Activated T-helper 1 cell treated with anti-CD3 and anti-CD28 coated beads, Interleukin-12 subunit alpha, Interleukin-12 subunit beta, Interleukin-2, Interleukin-4 antibody, amounts not matched to agents 30 ng/mL and 10 ng/mL and 1 ng/mL, durations not matched to agents 14 hours and 24 hours and 36 hours (primary cell): ENCODE measurements around the gene FRMD4A. TPM values are rescaled to one million over a fixed set of nuclear protein-coding genes. Genes with fewer than 3 reads are reported as not detected.

Source experiments
- DNase-seq: peaks from one replicate; pipeline ENCODE4 v3.0.0; 2021; ENCODE audit warnings: low spot score
- H3K27ac Mint-ChIP-seq: one replicate; pipeline ENCODE4 v1.8.0; 2021; ENCODE audit warnings: mild to moderate bottlenecking, mixed read lengths
- H3K27me3 Mint-ChIP-seq: one replicate; pipeline ENCODE4 v1.8.0; 2022; ENCODE audit warnings: mild to moderate bottlenecking, moderate library complexity, mixed read lengths; ENCODE audit not compliant: insufficient read depth
- H3K36me3 Mint-ChIP-seq: one replicate; pipeline ENCODE4 v1.8.0; 2021; ENCODE audit warnings: low read depth, mixed read lengths
- H3K4me1 Mint-ChIP-seq: one replicate; pipeline ENCODE4 v1.8.0; 2021; ENCODE audit warnings: low read depth, mixed read lengths
- H3K4me3 Mint-ChIP-seq: one replicate; pipeline ENCODE4 v1.8.0; 2021; ENCODE audit warnings: mild to moderate bottlenecking, moderate library complexity, mixed read lengths
- H3K9me3 Mint-ChIP-seq: one replicate; pipeline ENCODE4 v1.8.0; 2021; ENCODE audit warnings: mixed read lengths
- intact Hi-C: fragments of 100-400 bp; cut with micrococcal nuclease; formaldehyde crosslinking; loops from one replicate; pipeline ENCODE4 v1.15.1; 2024
- total RNA-seq: library from RNA; stranded (reverse); gene quantifications from 2 replicates; pipeline ENCODE4 v1.2.3, GENCODE V29; 2022

Gene FRMD4A
- total RNA-seq, 1 donor from 2014 or later: 0.31 TPM

GRCh38 chr10:13740461-13740860, 590.3 kb downstream of the FRMD4A start:
- Mint-ChIP-seq H3K9me3 (no peaks in the 10 kb centered on the region), H3K27ac (no peak overlapping the region), H3K4me1 (peaks cover 6% of the 10 kb centered on the region), H3K4me3 (no peak overlapping the region), H3K27me3 (peaks cover 23% of the 10 kb centered on the region), H3K36me3 (no peaks in the 10 kb centered on the region)
- no peak for DNase-seq
- intact Hi-C loops: no loop called here

- no peak for DNase-seq
- peaks cover 15% of the 10 kb centered on the region for H3K27me3 Mint-ChIP-seq
- H3K27ac Mint-ChIP-seq: no peak overlapping the region
- intact Hi-C loops: no loop called here
- no peaks in the 10 kb centered on the region for H3K9me3 Mint-ChIP-seq
- peaks cover 6% of the 10 kb centered on the region for H3K4me1 Mint-ChIP-seq
- no peaks in the 10 kb centered on the region for H3K36me3 Mint-ChIP-seq
- no peak overlapping the region for H3K4me3 Mint-ChIP-seq
These were observed 591.5 kb downstream of the FRMD4A start for GRCh38 chr10:13739183-13739582.

- H3K36me3 Mint-ChIP-seq: no peaks in the 10 kb centered on the region
- H3K4me3 Mint-ChIP-seq: no peak overlapping the region
These were observed 594.2 kb downstream of the FRMD4A start for GRCh38 chr10:13736506-13736905.

GRCh38 chr10:13734151-13734550, 596.6 kb downstream of the FRMD4A start:
- Mint-ChIP-seq H3K4me1 (no peaks in the 10 kb centered on the region), H3K27me3 (peaks cover 8% of the 10 kb centered on the region), H3K36me3 (no peaks in the 10 kb centered on the region), H3K27ac (no peak overlapping the region), H3K4me3 (no peak overlapping the region), H3K9me3 (no peaks in the 10 kb centered on the region)
- intact Hi-C loops: no loop called here
- no peak for DNase-seq

More at GRCh38 chr10:13736506-13736905, 594.2 kb downstream of the FRMD4A start:
- no peak for DNase-seq
- no peaks in the 10 kb centered on the region for H3K4me1 Mint-ChIP-seq
- intact Hi-C loops: no loop called here
- H3K27me3 Mint-ChIP-seq: peaks cover 9% of the 10 kb centered on the region
- H3K9me3 Mint-ChIP-seq: no peaks in the 10 kb centered on the region
- no peak overlapping the region for H3K27ac Mint-ChIP-seq

GRCh38 chr10:13733071-13733470, 597.7 kb downstream of the FRMD4A start:
- Mint-ChIP-seq H3K36me3 (no peaks in the 10 kb centered on the region), H3K27ac (no peak overlapping the region), H3K27me3 (peaks cover 8% of the 10 kb centered on the region), H3K4me3 (no peak overlapping the region), H3K9me3 (no peaks in the 10 kb centered on the region), H3K4me1 (no peaks in the 10 kb centered on the region)
- DNase-seq: no peak
- intact Hi-C loops: no loop called here

GRCh38 chr10:13732465-13732881, 598.3 kb downstream of the FRMD4A start:
- H3K36me3 Mint-ChIP-seq: no peaks in the 10 kb centered on the region
- no peak overlapping the region for H3K27ac Mint-ChIP-seq
- no peak overlapping the region for H3K4me3 Mint-ChIP-seq
- H3K4me1 Mint-ChIP-seq: no peaks in the 10 kb centered on the region
- no peaks in the 10 kb centered on the region for H3K9me3 Mint-ChIP-seq
- no peak for DNase-seq
- intact Hi-C loops: no loop called here
- H3K27me3 Mint-ChIP-seq: peaks cover 7% of the 10 kb centered on the region

GRCh38 chr10:13731799-13732198, 598.9 kb downstream of the FRMD4A start:
- Mint-ChIP-seq H3K4me3 (no peak overlapping the region), H3K27me3 (peaks cover 4% of the 10 kb centered on the region), H3K9me3 (no peaks in the 10 kb centered on the region), H3K36me3 (no peaks in the 10 kb centered on the region), H3K4me1 (no peaks in the 10 kb centered on the region), H3K27ac (no peak overlapping the region)
- no peak for DNase-seq
- intact Hi-C loops: no loop called here

- no peak overlapping the region for H3K4me3 Mint-ChIP-seq
- H3K4me1 Mint-ChIP-seq: no peaks in the 10 kb centered on the region
- no peaks in the 10 kb centered on the region for H3K36me3 Mint-ChIP-seq
- peaks cover 4% of the 10 kb centered on the region for H3K27me3 Mint-ChIP-seq
- no peaks in the 10 kb centered on the region for H3K9me3 Mint-ChIP-seq
- H3K27ac Mint-ChIP-seq: no peak overlapping the region
- intact Hi-C loops: no loop called here
- DNase-seq: no peak
These were observed 599.8 kb downstream of the FRMD4A start for GRCh38 chr10:13730956-13731355.

GRCh38 chr10:13730306-13730652, 600.4 kb downstream of the FRMD4A start:
- no peak for DNase-seq
- Mint-ChIP-seq H3K27ac (no peak overlapping the region), H3K36me3 (no peaks in the 10 kb centered on the region), H3K4me3 (no peak overlapping the region), H3K9me3 (no peaks in the 10 kb centered on the region), H3K27me3 (peaks cover 4% of the 10 kb centered on the region), H3K4me1 (no peaks in the 10 kb centered on the region)
- intact Hi-C loops: no loop called here

- no peaks in the 10 kb centered on the region for H3K9me3 Mint-ChIP-seq
- H3K4me1 Mint-ChIP-seq: no peaks in the 10 kb centered on the region
- intact Hi-C loops: no loop called here
- no peak for DNase-seq
- no peaks in the 10 kb centered on the region for H3K36me3 Mint-ChIP-seq
- no peak overlapping the region for H3K27ac Mint-ChIP-seq
- no peak overlapping the region for H3K4me3 Mint-ChIP-seq
- peaks cover 4% of the 10 kb centered on the region for H3K27me3 Mint-ChIP-seq
These were observed 601.0 kb downstream of the FRMD4A start for GRCh38 chr10:13729586-13730305.

GRCh38 chr10:13728898-13729535, 601.7 kb downstream of the FRMD4A start:
- Mint-ChIP-seq H3K27me3 (peaks cover 2% of the 10 kb centered on the region), H3K4me1 (no peaks in the 10 kb centered on the region), H3K9me3 (no peaks in the 10 kb centered on the region), H3K36me3 (no peaks in the 10 kb centered on the region), H3K27ac (no peak overlapping the region), H3K4me3 (no peak overlapping the region)
- intact Hi-C loops: no loop called here
- no peak for DNase-seq

- Mint-ChIP-seq H3K27me3 (peaks cover 2% of the 10 kb centered on the region), H3K9me3 (no peaks in the 10 kb centered on the region), H3K36me3 (no peaks in the 10 kb centered on the region), H3K4me1 (no peaks in the 10 kb centered on the region), H3K27ac (no peak overlapping the region), H3K4me3 (no peak overlapping the region)
- DNase-seq: no peak
- intact Hi-C loops: no loop called here
These were observed 605.1 kb downstream of the FRMD4A start for GRCh38 chr10:13725594-13725993.

- no peaks in the 10 kb centered on the region for H3K36me3 Mint-ChIP-seq
- no peak overlapping the region for H3K4me3 Mint-ChIP-seq
- no peaks in the 10 kb centered on the region for H3K4me1 Mint-ChIP-seq
- intact Hi-C loops: no loop called here
- DNase-seq: no peak
- peaks cover 8% of the 10 kb centered on the region for H3K27me3 Mint-ChIP-seq
- H3K9me3 Mint-ChIP-seq: peaks cover 3% of the 10 kb centered on the region
- no peak overlapping the region for H3K27ac Mint-ChIP-seq
These were observed 606.2 kb downstream of the FRMD4A start for GRCh38 chr10:13724484-13724883.
